AG04450 (cell line): ENCODE results near the gene CTU1. TPM values are rescaled to one million over a fixed set of nuclear protein-coding genes. Genes with fewer than 3 reads are reported as not detected.

Experiments used
- CTCF ChIA-PET: fragments of 300-600, 350-600 bp; formaldehyde crosslinking; extraction: SDS; loops from one replicate; lab custom pipeline; 2022; ENCODE audit warnings: antibody characterized with exemption, inconsistent platforms; lab: Charles Lee
- POLR2A ChIA-PET: fragments of 350-600 bp; formaldehyde crosslinking; extraction: SDS; loops from one replicate; lab custom pipeline; 2021; ENCODE audit warnings: antibody characterized with exemption, inconsistent platforms; lab: Yijun Ruan, JAX
- DNase-seq: peaks from one replicate; pipeline ENCODE4 v3.0.0-alpha.2; 2011; ENCODE audit warnings: low read depth, low spot score
- H3K27ac ChIP-seq: one replicate; pipeline ENCODE4 v1.5.1; 2012; ENCODE audit warnings: low read depth, low read length, control low read depth
- H3K27me3 ChIP-seq: one replicate; pipeline ENCODE4 v1.6.0; 2012; ENCODE audit warnings: low read length; ENCODE audit not compliant: control insufficient read depth, insufficient read depth
- H3K4me3 ChIP-seq: 2 replicates; pipeline ENCODE4 v1.5.1; 2011; ENCODE audit warnings: mild to moderate bottlenecking, low read depth, low read length, control low read depth
- H3K9me3 ChIP-seq: 2 replicates; pipeline ENCODE4 v1.5.1; 2012; ENCODE audit warnings: low read length; ENCODE audit not compliant: control insufficient read depth, insufficient read depth
- polyA plus RNA-seq: library from polyadenylated mRNA; depleted of rRNA; stranded (reverse); fragments of >200 nt; gene quantifications from 2 replicates; pipeline ENCODE4 v1.2.3, GENCODE V29; 2011
- TF ChIP-seq, protein P1 (sequence below): IDR thresholded peaks from 2 replicates; pipeline ENCODE4 v1.5.1; 2011; ENCODE audit warnings: low read depth, low read length, control low read depth, inconsistent platforms

The CTU1 gene
- polyA plus RNA-seq, 1 experiment = 1.7 TPM

DNA sequence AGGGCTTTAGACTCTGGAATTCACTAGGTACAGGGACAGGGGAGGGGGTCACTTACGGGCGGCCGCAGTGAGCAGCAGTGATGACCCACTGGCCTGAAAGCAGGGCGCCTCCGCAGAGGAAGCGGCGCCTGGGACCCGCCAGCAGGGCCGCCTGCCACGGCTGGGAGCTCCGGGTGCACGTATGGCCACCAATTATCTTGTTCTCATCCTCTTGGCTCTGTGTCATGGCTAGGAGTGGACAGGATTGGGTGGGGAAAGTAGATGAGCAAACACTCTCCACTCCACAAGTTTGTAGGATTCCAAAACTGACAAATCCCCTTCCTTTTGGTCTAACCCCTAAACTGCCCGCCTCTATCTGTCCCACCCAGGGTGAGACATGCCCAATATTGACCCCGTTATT, 26.7 kb downstream of the CTU1 start:
- CTCF ChIA-PET = no interaction called here
- Histone ChIP-seq H3K27me3 (no peaks in the 10 kb centered on the region), H3K9me3 (peaks cover 10% of the 10 kb centered on the region; the same call in 1 of the 2 replicates), H3K4me3 (no peak overlapping the region), H3K27ac (no peak overlapping the region)
- POLR2A ChIA-PET = no interaction called here
- TF ChIP-seq, protein P1, sequence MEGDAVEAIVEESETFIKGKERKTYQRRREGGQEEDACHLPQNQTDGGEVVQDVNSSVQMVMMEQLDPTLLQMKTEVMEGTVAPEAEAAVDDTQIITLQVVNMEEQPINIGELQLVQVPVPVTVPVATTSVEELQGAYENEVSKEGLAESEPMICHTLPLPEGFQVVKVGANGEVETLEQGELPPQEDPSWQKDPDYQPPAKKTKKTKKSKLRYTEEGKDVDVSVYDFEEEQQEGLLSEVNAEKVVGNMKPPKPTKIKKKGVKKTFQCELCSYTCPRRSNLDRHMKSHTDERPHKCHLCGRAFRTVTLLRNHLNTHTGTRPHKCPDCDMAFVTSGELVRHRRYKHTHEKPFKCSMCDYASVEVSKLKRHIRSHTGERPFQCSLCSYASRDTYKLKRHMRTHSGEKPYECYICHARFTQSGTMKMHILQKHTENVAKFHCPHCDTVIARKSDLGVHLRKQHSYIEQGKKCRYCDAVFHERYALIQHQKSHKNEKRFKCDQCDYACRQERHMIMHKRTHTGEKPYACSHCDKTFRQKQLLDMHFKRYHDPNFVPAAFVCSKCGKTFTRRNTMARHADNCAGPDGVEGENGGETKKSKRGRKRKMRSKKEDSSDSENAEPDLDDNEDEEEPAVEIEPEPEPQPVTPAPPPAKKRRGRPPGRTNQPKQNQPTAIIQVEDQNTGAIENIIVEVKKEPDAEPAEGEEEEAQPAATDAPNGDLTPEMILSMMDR = no peak
- DNase-seq = no peak

- no peak for DNase-seq
- CTCF ChIA-PET = no interaction called here
- TF ChIP-seq, protein P1 = no peak
- no peak overlapping the region for H3K4me3 ChIP-seq
- POLR2A ChIA-PET = no interaction called here
- H3K27me3 ChIP-seq = peaks cover 2% of the 10 kb centered on the region
- H3K27ac ChIP-seq = no peak overlapping the region
- H3K9me3 ChIP-seq = peaks cover 10% of the 10 kb centered on the region; the same call in 1 of the 2 replicates
Measured at GRCh38 chr19:51079481-51080110, 28.6 kb downstream of the CTU1 start.

GRCh38 chr19:51078731-51079130, 29.5 kb downstream of the CTU1 start:
- TF ChIP-seq, protein P1 = no peak
- no peak for DNase-seq
- CTCF ChIA-PET = interaction anchor here (0.6 kb wide), 1 partner anchor 538 kb away, joined by 3 read pairs; no protein-coding TSS in a partner anchor
- H3K9me3 ChIP-seq = peaks cover 10% of the 10 kb centered on the region; the same call in 1 of the 2 replicates
- H3K4me3 ChIP-seq = no peak overlapping the region
- H3K27ac ChIP-seq = no peak overlapping the region
- POLR2A ChIA-PET = no interaction called here
- H3K27me3 ChIP-seq = peaks cover 2% of the 10 kb centered on the region

GRCh38 chr19:51078104-51078503, 30.1 kb downstream of the CTU1 start:
- H3K4me3 ChIP-seq = no peak overlapping the region
- no peak overlapping the region for H3K27ac ChIP-seq
- CTCF ChIA-PET = no interaction called here
- peaks cover 10% of the 10 kb centered on the region; the same call in 1 of the 2 replicates for H3K9me3 ChIP-seq
- POLR2A ChIA-PET = no interaction called here
- peaks cover 2% of the 10 kb centered on the region for H3K27me3 ChIP-seq
- TF ChIP-seq, protein P1 = no peak
- no peak for DNase-seq

DNA sequence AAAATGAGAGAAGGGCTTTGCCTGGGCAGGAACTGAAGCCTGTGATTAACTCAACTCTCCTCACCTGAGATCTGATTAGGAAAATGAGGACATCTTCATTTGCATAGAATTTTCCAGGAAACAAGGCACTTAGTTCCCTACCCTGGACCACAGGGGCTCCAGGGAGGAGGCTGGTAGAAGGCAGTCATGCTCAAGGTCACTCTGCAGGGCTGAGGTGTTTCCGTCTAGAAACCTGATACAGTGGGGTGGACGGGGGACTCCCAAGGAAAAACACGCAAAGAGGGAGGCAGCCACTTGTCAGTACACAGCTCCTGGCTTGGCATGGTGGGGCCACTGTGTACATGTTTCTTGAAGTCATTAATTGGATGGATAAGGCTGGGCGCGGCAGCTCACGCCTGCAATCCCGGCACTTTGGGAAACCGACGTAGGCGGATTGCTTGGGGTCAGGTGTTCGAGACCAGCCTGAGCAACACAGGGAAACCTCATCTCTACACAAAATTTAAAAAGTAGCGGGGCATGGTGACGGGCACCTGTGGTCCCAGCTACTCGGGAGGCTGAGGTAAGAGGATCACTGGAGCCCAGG, 31.5 kb downstream of the CTU1 start:
- no peak overlapping the region for H3K4me3 ChIP-seq
- H3K27me3 ChIP-seq = peaks cover 2% of the 10 kb centered on the region
- ChIA-PET POLR2A (no interaction called here), CTCF (no interaction called here)
- DNase-seq = no peak
- H3K27ac ChIP-seq = no peak overlapping the region
- TF ChIP-seq, protein P1 = no peak
- H3K9me3 ChIP-seq = peaks cover 10% of the 10 kb centered on the region; the same call in 1 of the 2 replicates
